BJ (cell line): Measurements from ENCODE around the gene EYA4. TPM values are rescaled to one million over a fixed set of nuclear protein-coding genes. Genes with fewer than 3 reads are reported as not detected.

Experiments used
- CTCF ChIA-PET: fragments of 350-600 bp; formaldehyde crosslinking; extraction: SDS; loops from one replicate; lab custom pipeline; 2021; ENCODE audit warnings: antibody characterized with exemption, inconsistent platforms; lab: Yijun Ruan, JAX
- POLR2A ChIA-PET: fragments of 300-600 bp; sonication (Branson Sonifier 250); formaldehyde crosslinking; extraction: SDS; loops from one replicate; lab custom pipeline; 2021; ENCODE audit warnings: antibody characterized with exemption; lab: Charles Lee
- DNase-seq: peaks from one replicate; pipeline ENCODE4 v3.0.0-alpha.2; 2011; ENCODE audit warnings: low read depth
- H3K27me3 ChIP-seq: 2 replicates; pipeline ENCODE4 v1.6.0; 2011; ENCODE audit warnings: low read length; ENCODE audit not compliant: control insufficient read depth, insufficient read depth
- H3K36me3 ChIP-seq: 2 replicates; pipeline ENCODE4 v1.5.1; 2011; ENCODE audit warnings: low read length; ENCODE audit not compliant: control insufficient read depth, insufficient read depth
- H3K4me3 ChIP-seq: 2 replicates; pipeline ENCODE4 v1.5.1; 2011; ENCODE audit warnings: low read depth, mild to moderate bottlenecking, control low read depth, low read length
- polyA plus RNA-seq: library from polyadenylated mRNA; depleted of rRNA; stranded (reverse); fragments of >200 nt; gene quantifications from 2 replicates; pipeline ENCODE4 v1.2.3, GENCODE V29; 2011
- TF ChIP-seq, protein P1 (sequence below): IDR thresholded peaks from 2 replicates; pipeline ENCODE4 v1.5.1; 2011; ENCODE audit warnings: low read depth, mild to moderate bottlenecking, control low read depth, inconsistent platforms, low read length, moderate library complexity; ENCODE audit not compliant: insufficient read depth

Gene EYA4
- polyA plus RNA-seq, 1 experiment, result 0.32 TPM

DNA sequence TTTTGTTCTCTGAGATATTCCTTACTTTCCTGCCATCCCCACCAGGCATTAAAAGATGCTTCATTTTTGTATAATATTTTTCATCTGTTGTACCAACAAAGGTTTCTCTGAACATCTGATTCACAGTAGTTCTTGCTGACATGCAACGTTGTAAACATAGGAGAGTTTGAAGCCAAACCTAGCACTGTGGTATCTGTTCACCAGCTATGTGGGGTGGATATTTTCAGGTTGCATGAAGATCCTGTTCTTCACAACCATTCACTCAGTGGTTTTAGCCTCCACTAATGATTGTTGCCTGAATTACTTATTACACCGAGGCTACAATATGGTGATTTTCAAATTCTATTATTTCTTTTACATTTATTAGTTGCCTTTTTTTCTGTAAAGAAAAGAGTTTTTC lies 56.5 kb downstream of the EYA4 start:
- Histone ChIP-seq H3K27me3 (no peaks in the 10 kb centered on the region), H3K36me3 (no peaks in the 10 kb centered on the region), H3K4me3 (no peak overlapping the region)
- DNase-seq, result no peak
- CTCF ChIA-PET, result no interaction called here
- TF ChIP-seq, protein P1, sequence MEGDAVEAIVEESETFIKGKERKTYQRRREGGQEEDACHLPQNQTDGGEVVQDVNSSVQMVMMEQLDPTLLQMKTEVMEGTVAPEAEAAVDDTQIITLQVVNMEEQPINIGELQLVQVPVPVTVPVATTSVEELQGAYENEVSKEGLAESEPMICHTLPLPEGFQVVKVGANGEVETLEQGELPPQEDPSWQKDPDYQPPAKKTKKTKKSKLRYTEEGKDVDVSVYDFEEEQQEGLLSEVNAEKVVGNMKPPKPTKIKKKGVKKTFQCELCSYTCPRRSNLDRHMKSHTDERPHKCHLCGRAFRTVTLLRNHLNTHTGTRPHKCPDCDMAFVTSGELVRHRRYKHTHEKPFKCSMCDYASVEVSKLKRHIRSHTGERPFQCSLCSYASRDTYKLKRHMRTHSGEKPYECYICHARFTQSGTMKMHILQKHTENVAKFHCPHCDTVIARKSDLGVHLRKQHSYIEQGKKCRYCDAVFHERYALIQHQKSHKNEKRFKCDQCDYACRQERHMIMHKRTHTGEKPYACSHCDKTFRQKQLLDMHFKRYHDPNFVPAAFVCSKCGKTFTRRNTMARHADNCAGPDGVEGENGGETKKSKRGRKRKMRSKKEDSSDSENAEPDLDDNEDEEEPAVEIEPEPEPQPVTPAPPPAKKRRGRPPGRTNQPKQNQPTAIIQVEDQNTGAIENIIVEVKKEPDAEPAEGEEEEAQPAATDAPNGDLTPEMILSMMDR, result no peak
- POLR2A ChIA-PET, result no interaction called here

GRCh38 chr6:133298335-133298734 lies 57.2 kb downstream of the EYA4 start:
- POLR2A ChIA-PET, result no interaction called here
- no peaks in the 10 kb centered on the region for H3K36me3 ChIP-seq
- no peak overlapping the region for H3K4me3 ChIP-seq
- CTCF ChIA-PET, result no interaction called here
- H3K27me3 ChIP-seq, result no peaks in the 10 kb centered on the region
- TF ChIP-seq, protein P1, result no peak
- DNase-seq, result no peak

DNA sequence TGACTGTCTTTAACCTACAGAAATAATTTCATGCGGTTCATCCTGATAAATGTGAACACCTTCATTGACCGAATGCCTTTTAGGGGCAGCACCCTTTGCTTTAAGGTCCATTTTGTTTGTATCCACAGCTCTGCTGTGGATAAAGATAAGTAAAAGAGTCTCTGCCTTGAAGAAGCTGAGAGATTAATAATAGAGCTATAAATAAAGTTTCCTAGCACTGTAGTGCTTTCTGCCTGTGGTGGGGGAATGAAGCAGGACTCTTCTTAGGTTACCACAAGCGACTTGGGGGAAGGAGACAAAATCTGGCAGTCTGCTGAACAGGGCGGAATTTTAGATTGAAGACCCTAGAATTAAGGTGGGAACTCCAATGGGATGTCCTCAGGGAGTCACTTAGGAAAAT lies 57.6 kb downstream of the EYA4 start:
- CTCF ChIA-PET, result no interaction called here
- no peak for DNase-seq
- POLR2A ChIA-PET, result no interaction called here
- H3K27me3 ChIP-seq, result no peaks in the 10 kb centered on the region
- TF ChIP-seq, protein P1, result no peak
- no peaks in the 10 kb centered on the region for H3K36me3 ChIP-seq
- H3K4me3 ChIP-seq, result no peak overlapping the region

- POLR2A ChIA-PET, result no interaction called here
- CTCF ChIA-PET, result no interaction called here
- TF ChIP-seq, protein P1, result no peak
- DNase-seq, result no peak
- Histone ChIP-seq H3K4me3 (no peak overlapping the region), H3K36me3 (no peaks in the 10 kb centered on the region), H3K27me3 (no peaks in the 10 kb centered on the region)
Observed at GRCh38 chr6:133300896-133301295, 59.7 kb downstream of the EYA4 start.

GRCh38 chr6:133301835-133302234 lies 60.7 kb downstream of the EYA4 start:
- ChIA-PET CTCF (no interaction called here), POLR2A (no interaction called here)
- DNase-seq, result no peak
- TF ChIP-seq, protein P1, result no peak
- Histone ChIP-seq H3K4me3 (no peak overlapping the region), H3K27me3 (no peaks in the 10 kb centered on the region), H3K36me3 (no peaks in the 10 kb centered on the region)
